Lower lobe of right lung (tissue), 2 donors: ENCODE data around the gene CIITA. TPM values are rescaled to one million over a fixed set of nuclear protein-coding genes. Genes with fewer than 3 reads are reported as not detected.

Experiments used
- ATAC-seq, 2 donors: fragments of 200-7000 bp; cut with Tn5 transposase; one replicate each; pipeline ENCODE4 v1.9.1; 2020 to 2022; ENCODE audit warnings: mild to moderate bottlenecking in 2 of 2, moderate library complexity in 2 of 2
- DNase-seq: peaks from one replicate; pipeline ENCODE4 v3.0.0-alpha.2; 2020
- H3K27ac ChIP-seq: fragments of 200-600 bp; one replicate; pipeline ENCODE4 v1.8.0; 2022
- H3K27me3 ChIP-seq: fragments of 200-600 bp; one replicate; pipeline ENCODE4 v1.8.0; 2022; ENCODE audit warnings: low read depth
- H3K36me3 ChIP-seq: fragments of 200-600 bp; one replicate; pipeline ENCODE4 v1.8.0; 2022; ENCODE audit warnings: mild to moderate bottlenecking
- H3K4me1 ChIP-seq: fragments of 200-600 bp; one replicate; pipeline ENCODE4 v1.8.0; 2022
- H3K4me3 ChIP-seq: fragments of 200-600 bp; one replicate; pipeline ENCODE4 v1.8.0; 2022; ENCODE audit warnings: mild to moderate bottlenecking
- H3K9me3 ChIP-seq: fragments of 200-600 bp; one replicate; pipeline ENCODE4 v1.8.0; 2022
- intact Hi-C: fragments of 100-400 bp; cut with DNase I; formaldehyde crosslinking; loops from one replicate; pipeline ENCODE4 v1.11.0; 2022
- total RNA-seq: library from RNA; stranded (reverse); fragmentation: NEBNext Ultra II Directional; extraction: Animal tissue kit (Norgen Biotek cat#: 25700); gene quantifications from one replicate; pipeline ENCODE4 v1.2.1, GENCODE V29; 2021
- TF ChIP-seq, protein P1 (sequence below): fragments of 200-600 bp; IDR thresholded peaks from one replicate; pipeline ENCODE4 v1.8.0; 2022; ENCODE audit warnings: antibody characterized with exemption, mild to moderate bottlenecking
- donor health status: DM: no; HTN: yes; CAD: no; lungs with severe emphysema.

Gene CIITA
- total RNA-seq, 1 donor from 2014 or later, result 119 TPM

GRCh38 chr16:10937068-10937859 is 60.3 kb downstream of the CIITA start:
- H3K27ac ChIP-seq, result peak overlapping the region; percentile 56
- no peaks in the 10 kb centered on the region for H3K27me3 ChIP-seq
- H3K4me3 ChIP-seq, result peak overlapping the region; percentile 24
- no peaks in the 10 kb centered on the region for H3K9me3 ChIP-seq
- TF ChIP-seq, protein P1, sequence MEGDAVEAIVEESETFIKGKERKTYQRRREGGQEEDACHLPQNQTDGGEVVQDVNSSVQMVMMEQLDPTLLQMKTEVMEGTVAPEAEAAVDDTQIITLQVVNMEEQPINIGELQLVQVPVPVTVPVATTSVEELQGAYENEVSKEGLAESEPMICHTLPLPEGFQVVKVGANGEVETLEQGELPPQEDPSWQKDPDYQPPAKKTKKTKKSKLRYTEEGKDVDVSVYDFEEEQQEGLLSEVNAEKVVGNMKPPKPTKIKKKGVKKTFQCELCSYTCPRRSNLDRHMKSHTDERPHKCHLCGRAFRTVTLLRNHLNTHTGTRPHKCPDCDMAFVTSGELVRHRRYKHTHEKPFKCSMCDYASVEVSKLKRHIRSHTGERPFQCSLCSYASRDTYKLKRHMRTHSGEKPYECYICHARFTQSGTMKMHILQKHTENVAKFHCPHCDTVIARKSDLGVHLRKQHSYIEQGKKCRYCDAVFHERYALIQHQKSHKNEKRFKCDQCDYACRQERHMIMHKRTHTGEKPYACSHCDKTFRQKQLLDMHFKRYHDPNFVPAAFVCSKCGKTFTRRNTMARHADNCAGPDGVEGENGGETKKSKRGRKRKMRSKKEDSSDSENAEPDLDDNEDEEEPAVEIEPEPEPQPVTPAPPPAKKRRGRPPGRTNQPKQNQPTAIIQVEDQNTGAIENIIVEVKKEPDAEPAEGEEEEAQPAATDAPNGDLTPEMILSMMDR, result no peak
- intact Hi-C loops, result no loop called here
- DNase-seq (no peak), ATAC-seq (no peak)
- H3K36me3 ChIP-seq, result peaks cover 16% of the 10 kb centered on the region
- H3K4me1 ChIP-seq, result peaks cover 78% of the 10 kb centered on the region

GRCh38 chr16:10938321-10938720 is 61.3 kb downstream of the CIITA start:
- ATAC-seq, result no peak
- no peak for DNase-seq
- Histone ChIP-seq H3K27ac (peak overlapping the region; percentile 56), H3K4me1 (peaks cover 83% of the 10 kb centered on the region), H3K27me3 (no peaks in the 10 kb centered on the region), H3K9me3 (no peaks in the 10 kb centered on the region), H3K36me3 (peaks cover 7% of the 10 kb centered on the region), H3K4me3 (no peak overlapping the region)
- intact Hi-C loops, result no loop called here
- TF ChIP-seq, protein P1, result no peak

GRCh38 chr16:10938796-10939648 is 62.0 kb downstream of the CIITA start:
- Histone ChIP-seq H3K27me3 (no peaks in the 10 kb centered on the region), H3K4me3 (peak overlapping the region; percentile 64), H3K27ac (peak overlapping the region; percentile 56), H3K4me1 (peaks cover 78% of the 10 kb centered on the region), H3K9me3 (no peaks in the 10 kb centered on the region), H3K36me3 (peaks cover under 1% of the 10 kb centered on the region)
- intact Hi-C loops, result no loop called here
- DNase-seq, result no peak
- no peak for ATAC-seq
- TF ChIP-seq, protein P1, result no peak

- intact Hi-C loops, result no loop called here
- Histone ChIP-seq H3K4me1 (peaks cover 74% of the 10 kb centered on the region), H3K4me3 (peak overlapping the region; percentile 64), H3K36me3 (no peaks in the 10 kb centered on the region), H3K27ac (no peak overlapping the region), H3K27me3 (no peaks in the 10 kb centered on the region), H3K9me3 (no peaks in the 10 kb centered on the region)
- TF ChIP-seq, protein P1, result no peak
- no peak for DNase-seq
- no peak for ATAC-seq
Observed at GRCh38 chr16:10939649-10940234, 62.7 kb downstream of the CIITA start.

- no peak for DNase-seq
- TF ChIP-seq, protein P1, result no peak
- H3K27me3 ChIP-seq, result no peaks in the 10 kb centered on the region
- no peak for ATAC-seq
- peak overlapping the region; percentile 64 for H3K4me3 ChIP-seq
- no peaks in the 10 kb centered on the region for H3K36me3 ChIP-seq
- intact Hi-C loops, result no loop called here
- H3K27ac ChIP-seq, result peak overlapping the region; percentile 76
- no peaks in the 10 kb centered on the region for H3K9me3 ChIP-seq
- peaks cover 76% of the 10 kb centered on the region for H3K4me1 ChIP-seq
Observed at GRCh38 chr16:10940501-10941079, 63.6 kb downstream of the CIITA start.
